RWPE2 (cell line): ENCODE data around the gene CUL7.

Experiments used
- ATAC-seq: fragments of 200-7000 bp; cut with Tn5 transposase; 3 replicates; pipeline ENCODE4 v1.9.1; 2021; ENCODE audit warnings: low read depth
- DNase-seq: peaks from one replicate; pipeline ENCODE4 v3.0.0-alpha.2; 2020; ENCODE audit warnings: low spot score
- H3K27ac ChIP-seq: fragments of 450-650 bp; 2 replicates; pipeline ENCODE4 v1.5.1; 2017; ENCODE audit warnings: mild to moderate bottlenecking; ENCODE audit not compliant: poor library complexity, severe bottlenecking
- H3K27me3 ChIP-seq: fragments of 250-450 bp; sonication (Bioruptor Pico); 2 replicates; pipeline ENCODE4 v1.5.1; 2021; ENCODE audit warnings: mild to moderate bottlenecking, moderate library complexity; ENCODE audit not compliant: insufficient read depth, poor library complexity, severe bottlenecking
- H3K36me3 ChIP-seq: fragments of 250-450 bp; sonication (Bioruptor Pico); 2 replicates; pipeline ENCODE4 v1.5.1; 2020; ENCODE audit warnings: low read depth, mild to moderate bottlenecking, moderate library complexity
- H3K4me1 ChIP-seq: fragments of 250-450 bp; sonication (Bioruptor Pico); 2 replicates; pipeline ENCODE4 v1.5.1; 2021; ENCODE audit warnings: mild to moderate bottlenecking, moderate library complexity; ENCODE audit not compliant: insufficient read depth, poor library complexity, severe bottlenecking
- H3K4me3 ChIP-seq: fragments of 250-450 bp; sonication (Bioruptor Pico); 2 replicates; pipeline ENCODE4 v1.5.1; 2021; ENCODE audit warnings: mild to moderate bottlenecking, moderate library complexity; ENCODE audit not compliant: severe bottlenecking
- H3K9me3 ChIP-seq: fragments of 250-450 bp; sonication (Bioruptor Pico); 2 replicates; pipeline ENCODE4 v1.5.1; 2021; ENCODE audit warnings: mild to moderate bottlenecking, moderate library complexity; ENCODE audit not compliant: severe bottlenecking
- CTCF ChIP-seq: fragments of 450-650 bp; IDR thresholded peaks from one replicate; pipeline ENCODE4 v1.5.1; 2017; ENCODE audit warnings: mild to moderate bottlenecking, moderate library complexity; ENCODE audit not compliant: poor library complexity, severe bottlenecking

Gene CUL7

GRCh38 chr6:43060034-43060754, 6.5 kb upstream of the CUL7 start:
- peaks cover 25% of the 10 kb centered on the region for H3K36me3 ChIP-seq

GRCh38 chr6:43059168-43060033, 5.8 kb upstream of the CUL7 start, which contains the start of the genes KLC4 and MRPL2:
Gene KLC4, plus strand, starts transcription at chr6:43059631. Its CDS starts 1,705 bp downstream, at chr6:43061336.
Gene MRPL2, minus strand, starts transcription at chr6:43059434. Its CDS starts 53 bp downstream, at chr6:43059381.
- TF ChIP-seq CTCF = no peak
- Histone ChIP-seq H3K36me3 (peaks cover 28% of the 10 kb centered on the region), H3K4me3 (peak within 1 kb of the TSS; percentile 65), H3K4me1 (no peaks in the 10 kb centered on the region), H3K27me3 (no peaks in the 10 kb centered on the region), H3K9me3 (no peaks in the 10 kb centered on the region), H3K27ac (peak within 1 kb of the TSS; percentile 60)
- DNase-seq (peak; percentile 98), ATAC-seq (peak; percentile 89)

More at GRCh38 chr6:43060034-43060754, 6.5 kb upstream of the CUL7 start:
- Histone ChIP-seq H3K9me3 (no peaks in the 10 kb centered on the region), H3K4me3 (peak overlapping the region; percentile 65), H3K4me1 (no peaks in the 10 kb centered on the region), H3K27ac (peak overlapping the region; percentile 60), H3K27me3 (no peaks in the 10 kb centered on the region)
- no peak for DNase-seq
- no peak for TF ChIP-seq CTCF
- peak; percentile 50 for ATAC-seq

- no peaks in the 10 kb centered on the region for H3K27me3 ChIP-seq
- no peaks in the 10 kb centered on the region for H3K9me3 ChIP-seq
- no peak for ATAC-seq
- H3K36me3 ChIP-seq = peaks cover 32% of the 10 kb centered on the region
- DNase-seq = no peak
- no peak for TF ChIP-seq CTCF
- no peaks in the 10 kb centered on the region for H3K4me1 ChIP-seq
- H3K27ac ChIP-seq = peak overlapping the region; percentile 60
- peak overlapping the region; percentile 65 for H3K4me3 ChIP-seq
Measured at GRCh38 chr6:43058531-43058930, 4.9 kb upstream of the CUL7 start.

DNA sequence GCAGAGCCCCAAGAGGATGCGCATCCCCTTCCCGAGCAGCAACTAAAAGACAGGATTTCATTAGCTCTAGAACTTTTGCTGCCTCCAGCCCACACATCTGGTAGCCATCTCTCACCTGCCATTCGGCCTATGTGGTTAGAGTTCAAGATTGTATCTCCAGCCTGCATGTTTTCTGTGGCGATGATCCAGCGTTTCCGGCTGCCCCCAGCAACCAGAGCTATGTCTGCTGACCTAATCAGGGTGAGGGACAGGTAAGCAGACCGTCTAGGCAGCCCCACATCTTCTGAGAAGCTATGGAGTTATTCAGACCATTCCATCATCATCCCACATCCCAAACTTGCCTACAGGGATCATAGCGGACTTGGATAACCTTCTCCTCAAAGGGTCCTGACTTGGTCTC, 2.3 kb upstream of the CUL7 start:
- H3K4me1 ChIP-seq = peaks cover 5% of the 10 kb centered on the region
- peak overlapping the region; percentile 77 for H3K27ac ChIP-seq
- DNase-seq (no peak), ATAC-seq (no peak)
- peaks cover 38% of the 10 kb centered on the region for H3K36me3 ChIP-seq
- H3K4me3 ChIP-seq = no peak overlapping the region
- no peak for TF ChIP-seq CTCF
- no peaks in the 10 kb centered on the region for H3K27me3 ChIP-seq
- H3K9me3 ChIP-seq = no peaks in the 10 kb centered on the region
